ENCODE measurements around the gene ORC3. TPM values are rescaled to one million over a fixed set of nuclear protein-coding genes. Genes with fewer than 3 reads are reported as not detected.

Gene ORC3
- total and polyA plus RNA-seq, 10 of the 15 experiments (the other 5 are each of a cell fraction or from before 2014, with no cell fraction given), result 27.2 to 76.3 (median 54.6) TPM

DNA sequence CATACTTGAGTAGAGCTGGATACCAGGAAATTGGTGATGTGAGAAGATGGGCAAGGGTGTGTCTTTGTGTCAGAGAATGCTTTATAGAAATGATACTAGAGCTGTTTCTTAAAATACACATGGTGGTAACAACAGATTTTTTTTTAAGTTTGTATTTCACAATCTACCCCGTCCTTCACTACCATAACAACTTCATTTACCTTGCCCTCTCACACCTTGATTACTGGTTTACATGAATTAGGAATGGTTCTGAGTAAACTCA lies 45.5 kb upstream of the ORC3 start:
- no peak for ATAC-seq
- no TSS peak for BruUV-seq (replicated peaks)
- no peak overlapping the region for H3K4me2 ChIP-seq (ENCODE audit: control insufficient read depth, insufficient read depth)
- H4K20me1 ChIP-seq (ENCODE audit: control insufficient read depth, insufficient read depth), result no peaks in the 10 kb centered on the region
- H3K27ac ChIP-seq (ENCODE audit: control insufficient read depth, insufficient read depth), result no peak overlapping the region
- no peak overlapping the region for H3K9ac ChIP-seq (ENCODE audit: control insufficient read depth, insufficient read depth, low read length)
- no peak overlapping the region for H2AFZ ChIP-seq (ENCODE audit: control insufficient read depth, low read depth, low read length)
- H3K36me3 ChIP-seq (ENCODE audit: control insufficient read depth in 2 of 2, insufficient read depth in 2 of 2, low read length in 1 of 2), result peaks cover 4 to 19% of the 10 kb centered on the region in 2 experiments
- no peak for FAIRE-seq
- intact Hi-C loops (cut with micrococcal nuclease; ENCODE audit: unreplicated experiment), result no loop called here
- ChIA-PET CTCF (interaction anchor here (0.6 kb wide), 1 partner anchor 160 kb away, joined by 3 read pairs; no protein-coding TSS in a partner anchor), SMC1A (ENCODE audit: uncharacterized antibody, unreplicated experiment) (interaction anchor here (0.7 kb wide), 1 partner anchor 10 kb away, joined by 3 read pairs; no protein-coding TSS in a partner anchor), RAD21 (ENCODE audit: unreplicated experiment) (no interaction called here), POLR2A (no interaction called here)
- TF ChIP-seq KLF5 (IDR thresholded peaks at IDR 0.05; ENCODE audit: partially characterized antibody) (no peak), POU2F2 (IDR thresholded peaks at IDR 0.05; ENCODE audit: borderline replicate concordance, low read depth, low read length) (no peak), STAT3 (IDR thresholded peaks at IDR 0.05; ENCODE audit: low read depth, low read length) (no peak), CREB1 (IDR thresholded peaks at IDR 0.05; ENCODE audit: low read depth) (no peak), SIN3A (IDR thresholded peaks at IDR 0.05; ENCODE audit: low read depth, low read length) (no peak), BHLHE40 (IDR thresholded peaks at IDR 0.05; ENCODE audit: borderline replicate concordance in 1 of 2, low read depth in 2 of 2, low read length in 1 of 2) (no peak)
- TF ChIP-seq, protein P1, sequence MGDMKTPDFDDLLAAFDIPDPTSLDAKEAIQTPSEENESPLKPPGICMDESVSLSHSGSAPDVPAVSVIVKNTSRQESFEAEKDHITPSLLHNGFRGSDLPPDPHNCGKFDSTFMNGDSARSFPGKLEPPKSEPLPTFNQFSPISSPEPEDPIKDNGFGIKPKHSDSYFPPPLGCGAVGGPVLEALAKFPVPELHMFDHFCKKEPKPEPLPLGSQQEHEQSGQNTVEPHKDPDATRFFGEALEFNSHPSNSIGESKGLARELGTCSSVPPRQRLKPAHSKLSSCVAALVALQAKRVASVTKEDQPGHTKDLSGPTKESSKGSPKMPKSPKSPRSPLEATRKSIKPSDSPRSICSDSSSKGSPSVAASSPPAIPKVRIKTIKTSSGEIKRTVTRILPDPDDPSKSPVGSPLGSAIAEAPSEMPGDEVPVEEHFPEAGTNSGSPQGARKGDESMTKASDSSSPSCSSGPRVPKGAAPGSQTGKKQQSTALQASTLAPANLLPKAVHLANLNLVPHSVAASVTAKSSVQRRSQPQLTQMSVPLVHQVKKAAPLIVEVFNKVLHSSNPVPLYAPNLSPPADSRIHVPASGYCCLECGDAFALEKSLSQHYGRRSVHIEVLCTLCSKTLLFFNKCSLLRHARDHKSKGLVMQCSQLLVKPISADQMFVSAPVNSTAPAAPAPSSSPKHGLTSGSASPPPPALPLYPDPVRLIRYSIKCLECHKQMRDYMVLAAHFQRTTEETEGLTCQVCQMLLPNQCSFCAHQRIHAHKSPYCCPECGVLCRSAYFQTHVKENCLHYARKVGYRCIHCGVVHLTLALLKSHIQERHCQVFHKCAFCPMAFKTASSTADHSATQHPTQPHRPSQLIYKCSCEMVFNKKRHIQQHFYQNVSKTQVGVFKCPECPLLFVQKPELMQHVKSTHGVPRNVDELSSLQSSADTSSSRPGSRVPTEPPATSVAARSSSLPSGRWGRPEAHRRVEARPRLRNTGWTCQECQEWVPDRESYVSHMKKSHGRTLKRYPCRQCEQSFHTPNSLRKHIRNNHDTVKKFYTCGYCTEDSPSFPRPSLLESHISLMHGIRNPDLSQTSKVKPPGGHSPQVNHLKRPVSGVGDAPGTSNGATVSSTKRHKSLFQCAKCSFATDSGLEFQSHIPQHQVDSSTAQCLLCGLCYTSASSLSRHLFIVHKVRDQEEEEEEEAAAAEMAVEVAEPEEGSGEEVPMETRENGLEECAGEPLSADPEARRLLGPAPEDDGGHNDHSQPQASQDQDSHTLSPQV (IDR thresholded peaks at IDR 0.05), result no peak
- H3K79me2 ChIP-seq (ENCODE audit: control insufficient read depth, insufficient read depth, low read length), result no peaks in the 10 kb centered on the region
- no peaks in the 10 kb centered on the region for H3K27me3 ChIP-seq (replicated peaks in 1 of 2; ENCODE audit: control insufficient read depth in 2 of 2, insufficient read depth in 2 of 2, low read length in 1 of 2)
- in situ Hi-C loops (cut with MboI), result no loop called here
- DNase-seq (ENCODE audit: low read depth, low spot score), result no peak
- no peaks in the 10 kb centered on the region for H3K4me1 ChIP-seq (ENCODE audit: control insufficient read depth, insufficient read depth, low read length)
- H3K9me3 ChIP-seq (replicated peaks; ENCODE audit: control insufficient read depth, insufficient read depth, low read length), result peaks cover 4% of the 10 kb centered on the region; the same call in 1 of the 3 replicates
- no peak overlapping the region for H3K4me3 ChIP-seq
- 88% methylated on average over 1 of the region's 1 CpG for WGBS (ENCODE audit: insufficient coverage, insufficient replicate concordance, low lambda C conversion rate, missing lambda C conversion rate)
